HEK293T (cell line): ENCODE measurements around the gene DOK3.

Experiments used
- ARNT ChIP-seq: fragments of 450-650 bp; IDR thresholded peaks from 2 replicates; pipeline ENCODE4 v1.6.1; 2017; ENCODE audit warnings: mild to moderate bottlenecking
- ELF4 ChIP-seq: fragments of 450-650 bp; IDR thresholded peaks from 2 replicates; pipeline ENCODE4 v1.6.1; 2017; ENCODE audit warnings: antibody characterized with exemption
- FOXK2 ChIP-seq: fragments of 450-650 bp; IDR thresholded peaks from 2 replicates; pipeline ENCODE4 v1.6.1; 2016; ENCODE audit warnings: mild to moderate bottlenecking
- L3MBTL2 ChIP-seq: fragments of 450-650 bp; conservative IDR thresholded peaks from 2 replicates; pipeline ENCODE4 v1.6.1; 2016; ENCODE audit warnings: mild to moderate bottlenecking
- NFRKB ChIP-seq: fragments of 450-650 bp; IDR thresholded peaks from 2 replicates; pipeline ENCODE4 v1.6.1; 2016; ENCODE audit warnings: mild to moderate bottlenecking, moderate library complexity
- SP1 ChIP-seq: fragments of 450-650 bp; IDR thresholded peaks from 2 replicates; pipeline ENCODE4 v1.6.1; 2017
- SUZ12 ChIP-seq: fragments of 450-650 bp; IDR thresholded peaks from 2 replicates; pipeline ENCODE4 v1.6.1; 2016; ENCODE audit warnings: mild to moderate bottlenecking

DNA sequence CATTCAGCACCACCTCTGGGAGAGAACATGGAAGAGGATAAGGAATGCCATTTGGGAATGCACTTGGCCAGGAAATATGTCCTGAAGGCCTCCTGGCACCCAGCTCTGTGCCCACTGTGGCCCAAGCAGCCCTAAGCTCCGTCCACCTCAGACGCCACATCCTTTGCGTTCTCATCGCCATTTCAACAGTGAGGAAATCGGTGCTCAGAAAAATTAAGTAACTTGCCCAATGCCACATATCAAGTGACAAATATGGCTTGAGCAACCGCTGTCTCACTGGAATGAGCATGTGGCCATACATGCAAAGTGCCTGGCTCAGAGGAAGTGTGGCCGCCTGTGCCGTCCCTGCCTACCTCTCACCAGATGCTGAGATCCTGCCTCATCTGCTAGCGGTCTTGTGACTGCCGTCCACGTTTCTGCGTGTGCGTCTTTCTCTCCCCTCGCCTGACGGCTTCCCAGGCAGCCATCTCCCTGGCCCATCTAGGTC is 984 bp upstream of the DOK3 start:
- TF ChIP-seq ELF4 (no peak), ARNT (no peak), NFRKB (no peak), L3MBTL2 (no peak), SUZ12 (no peak), FOXK2 (no peak), SP1 (no peak)
